IMR-90 (cell line): ENCODE measurements around the gene IL17C. TPM values are rescaled to one million over a fixed set of nuclear protein-coding genes. Genes with fewer than 3 reads are reported as not detected.

Source experiments
- ATAC-seq: fragments of 200-7000 bp; cut with Tn5 transposase; 2 replicates; pipeline ENCODE4 v1.9.1; 2020; ENCODE audit warnings: low read depth, mild to moderate bottlenecking, moderate library complexity
- BruUV-seq: library from RNA; stranded (reverse); fragments of 400-500 nt; replicated peaks from 2 replicates; lab custom pipeline; 2021; lab: Mats Ljungman, UMichigan
- CTCF ChIA-PET: fragments of 300-600 bp; formaldehyde crosslinking; extraction: SDS; loops from one replicate; lab custom pipeline; 2021; ENCODE audit warnings: antibody characterized with exemption; lab: Yijun Ruan, JAX
- POLR2A ChIA-PET: fragments of 300-600 bp; sonication (Branson Sonifier 250); formaldehyde crosslinking; loops from one replicate; lab custom pipeline; 2022; ENCODE audit warnings: antibody characterized with exemption; ENCODE audit not compliant: unreplicated experiment; lab: Charles Lee
- DNase-seq: peaks from one replicate; pipeline ENCODE4 v3.0.0; 2013
- H2AFZ ChIP-seq: replicated peaks from 2 replicates; pipeline ENCODE3; 2013; ENCODE audit warnings: low read length, mild to moderate bottlenecking; ENCODE audit not compliant: poor library complexity
- H2AK5ac ChIP-seq: 2 replicates; pipeline ENCODE4 v1.6.1; 2013; ENCODE audit warnings: low read depth, low read length, inconsistent platforms
- H2AK9ac ChIP-seq: replicated peaks from 2 replicates; pipeline ENCODE3; 2013; ENCODE audit warnings: mild to moderate bottlenecking, low read depth, low read length, moderate library complexity; ENCODE audit not compliant: poor library complexity
- H2BK120ac ChIP-seq: 2 replicates; pipeline ENCODE4 v1.6.1; 2013; ENCODE audit warnings: low read depth, low read length, inconsistent platforms
- H2BK15ac ChIP-seq: 3 replicates; pipeline ENCODE4 v1.6.1; 2013; ENCODE audit warnings: low read depth, low read length, inconsistent platforms
- H2BK20ac ChIP-seq: 2 replicates; pipeline ENCODE4 v1.6.1; 2013; ENCODE audit warnings: low read depth, mild to moderate bottlenecking, inconsistent platforms, low read length, moderate library complexity
- H2BK5ac ChIP-seq: 2 replicates; pipeline ENCODE4 v1.6.1; 2013; ENCODE audit warnings: mild to moderate bottlenecking, low read depth, low read length, inconsistent platforms; ENCODE audit not compliant: poor library complexity, severe bottlenecking
- H3K14ac ChIP-seq: replicated peaks from 2 replicates; pipeline ENCODE4 v1.6.1; 2013; ENCODE audit warnings: low read depth, low read length, inconsistent platforms
- H3K18ac ChIP-seq: 2 replicates; pipeline ENCODE4 v1.6.1; 2013; ENCODE audit warnings: low read depth, low read length, control low read depth
- H3K23ac ChIP-seq: 2 replicates; pipeline ENCODE4 v1.6.1; 2013; ENCODE audit warnings: low read depth, low read length, inconsistent platforms
- H3K27ac ChIP-seq: 2 replicates; pipeline ENCODE4 v1.5.1; 2013; ENCODE audit warnings: mild to moderate bottlenecking, control low read depth, low read length; ENCODE audit not compliant: insufficient read depth
- H3K27me3 ChIP-seq: 2 replicates; pipeline ENCODE4 v1.6.1; 2013; ENCODE audit warnings: low read length; ENCODE audit not compliant: control insufficient read depth, insufficient read depth
- H3K36me3 ChIP-seq: 2 replicates; pipeline ENCODE4 v1.6.1; 2013; ENCODE audit warnings: low read length, mixed read lengths; ENCODE audit not compliant: control insufficient read depth, insufficient read depth
- H3K4ac ChIP-seq: 2 replicates; pipeline ENCODE4 v1.6.1; 2013; ENCODE audit warnings: low read depth, low read length, inconsistent platforms
- H3K4me1 ChIP-seq: 2 replicates; pipeline ENCODE4 v1.6.1; 2013; ENCODE audit warnings: low read length, mixed read lengths; ENCODE audit not compliant: control insufficient read depth, insufficient read depth
- H3K4me2 ChIP-seq: 2 replicates; pipeline ENCODE4 v1.6.1; 2013; ENCODE audit warnings: low read depth, mild to moderate bottlenecking, control low read depth, low read length, moderate library complexity
- H3K4me3 ChIP-seq: 2 replicates; pipeline ENCODE4 v1.5.1; 2013; ENCODE audit warnings: low read depth, mild to moderate bottlenecking, control low read depth, low read length, moderate library complexity; ENCODE audit not compliant: insufficient read depth
- H3K56ac ChIP-seq: 2 replicates; pipeline ENCODE4 v1.6.1; 2013; ENCODE audit warnings: low read length, inconsistent platforms; ENCODE audit not compliant: insufficient read depth; ENCODE audit errors: extremely low read depth
- H3K79me1 ChIP-seq, 2 experiments: 2 replicates each; pipeline ENCODE4 v1.6.1; 2013; ENCODE audit warnings: low read length in 2 of 2, inconsistent platforms in 1 of 2, low read depth in 1 of 2
- H3K9ac ChIP-seq: 2 replicates; pipeline ENCODE4 v1.6.1; 2013; ENCODE audit warnings: low read depth, low read length, control low read depth
- H3K9me1 ChIP-seq: 2 replicates; pipeline ENCODE4 v1.6.1; 2013; ENCODE audit warnings: low read length, inconsistent platforms; ENCODE audit not compliant: insufficient read depth
- H3K9me3 ChIP-seq: 2 replicates; pipeline ENCODE4 v1.6.1; 2013; ENCODE audit warnings: low read length; ENCODE audit not compliant: control insufficient read depth, insufficient read depth
- H4K20me1 ChIP-seq: 2 replicates; pipeline ENCODE4 v1.6.1; 2013; ENCODE audit warnings: low read length, inconsistent platforms; ENCODE audit not compliant: insufficient read depth
- H4K5ac ChIP-seq: 2 replicates; pipeline ENCODE4 v1.6.1; 2013; ENCODE audit warnings: mild to moderate bottlenecking, low read depth, low read length, control low read depth
- H4K8ac ChIP-seq, 2 experiments: 2 replicates each; pipeline ENCODE4 v1.6.1; 2013; ENCODE audit warnings: low read depth in 2 of 2, low read length in 2 of 2, control low read depth in 1 of 2, inconsistent platforms in 1 of 2
- H4K91ac ChIP-seq: 2 replicates; pipeline ENCODE4 v1.6.1; 2013; ENCODE audit warnings: low read depth, low read length, inconsistent platforms; ENCODE audit not compliant: insufficient read depth
- BHLHE40 ChIP-seq: fragments of 150-350 bp; IDR thresholded peaks from 2 replicates; pipeline ENCODE4 v1.6.1; 2016; ENCODE audit warnings: mild to moderate bottlenecking, low read depth, low read length
- MAZ ChIP-seq: IDR thresholded peaks from 2 replicates; pipeline ENCODE4 v1.6.1; 2012; ENCODE audit warnings: low read depth, mild to moderate bottlenecking, low read length, improper control_type of control experiment, moderate library complexity, borderline replicate concordance
- RCOR1 ChIP-seq: IDR thresholded peaks from 2 replicates; pipeline ENCODE4 v1.6.1; 2012; ENCODE audit warnings: mild to moderate bottlenecking, low read length, improper control_type of control experiment; ENCODE audit not compliant: insufficient replicate concordance
- SMC3 ChIP-seq: fragments of 150-350 bp; IDR thresholded peaks from 2 replicates; pipeline ENCODE4 v1.6.1; 2016; ENCODE audit warnings: low read depth, mild to moderate bottlenecking, antibody characterized with exemption, low read length, moderate library complexity
- WGBS, 2 experiments: methylation state at CpG; one replicate each; pipeline versions ENCODE4 v1.1.5 to v1.1.7; 2013; ENCODE audit warnings: missing lambda C conversion rate in 2 of 2; ENCODE audit not compliant: insufficient read length in 1 of 2; ENCODE audit errors: extremely low coverage in 2 of 2; 5-methylcytosine and 5-hydroxymethylcytosine counted together
- dilution Hi-C: fragments of 300-500 bp; cut with HindIII; formaldehyde crosslinking; loops from one replicate; pipeline ENCODE4 v1.14.3; 2018; ENCODE audit warnings: low sequenced_read_pairs; ENCODE audit not compliant: unreplicated experiment
- in situ Hi-C: fragments of 300-500 bp; cut with MboI; formaldehyde crosslinking; loops from 3 replicates; pipeline ENCODE4 v1.14.3; 2019; ENCODE audit warnings: low sequenced_read_pairs, inconsistent platforms, mixed read lengths
- intact Hi-C: fragments of 100-400 bp; cut with micrococcal nuclease; formaldehyde crosslinking; loops from 2 replicates; pipeline ENCODE4 v1.10.0; 2022
- polyA plus RNA-seq, 3 experiments: library from polyadenylated mRNA; depleted of rRNA; stranded (reverse); fragments of >200 nt; gene quantifications; 2 replicates each; pipeline ENCODE4 v1.2.3, GENCODE V29; 2012; ENCODE audit warnings: low replicate concordance in 1 of 3
- total RNA-seq: library from RNA; depleted of rRNA; stranded (reverse); fragments of >200 nt; gene quantifications from 2 replicates; pipeline ENCODE4 v1.2.3, GENCODE V29; 2012
- TF ChIP-seq, protein P1 (sequence below): conservative IDR thresholded peaks from 2 replicates; pipeline ENCODE4 v1.5.1; 2012; ENCODE audit warnings: mild to moderate bottlenecking, low read depth, low read length, improper control_type of control experiment
- TF ChIP-seq, protein P2 (sequence below): fragments of 150-350 bp; IDR thresholded peaks from 2 replicates; pipeline ENCODE4 v1.6.1; 2017; ENCODE audit warnings: mild to moderate bottlenecking, antibody characterized with exemption, low read length, low read depth
- TF ChIP-seq, protein P3 (sequence below): fragments of 150-350 bp; IDR thresholded peaks from 2 replicates; pipeline ENCODE4 v1.6.1; 2016; ENCODE audit warnings: low read depth, mild to moderate bottlenecking, low read length, moderate library complexity, borderline replicate concordance

Gene IL17C
- total and polyA plus RNA-seq, 2 of the 4 experiments (the other 2 are of a cell fraction): 0.09 TPM; not detected in 1

DNA sequence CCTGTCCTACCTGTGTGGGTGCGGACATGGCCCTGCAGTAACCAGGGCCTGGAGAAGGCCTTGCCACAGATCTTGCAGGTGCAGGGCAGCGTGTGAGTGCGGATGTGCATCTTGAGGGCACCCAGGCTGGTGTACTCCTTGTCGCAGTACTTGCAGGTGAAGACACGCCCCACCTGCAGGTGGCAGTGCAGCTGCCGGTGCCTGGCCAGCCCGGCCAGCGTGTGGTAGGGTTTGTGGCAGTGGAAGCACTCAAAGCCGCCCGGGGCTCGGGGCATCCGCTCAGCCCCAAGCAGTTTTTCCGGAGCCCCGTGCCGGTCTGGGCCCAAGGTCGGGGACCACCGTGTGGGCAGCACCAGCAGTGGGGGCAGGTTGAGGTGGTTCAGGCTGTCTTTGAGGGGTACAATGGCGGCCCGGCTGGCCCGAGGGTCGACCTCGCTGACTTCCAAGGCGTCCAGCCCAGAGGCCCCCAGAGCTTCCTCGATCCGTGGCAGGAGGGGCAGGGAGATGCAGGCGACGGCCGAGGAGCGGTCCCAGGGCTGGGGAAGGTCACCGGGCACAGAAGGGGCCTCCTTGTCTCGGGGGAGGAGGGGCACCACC is 42.8 kb downstream of the IL17C start:
- no peak overlapping the region for H2BK5ac ChIP-seq
- POLR2A ChIA-PET: no interaction called here

More for the DNA sequence above, 42.8 kb downstream of the IL17C start:
- peak overlapping the region; percentile 50 for H2AK9ac ChIP-seq
- H4K5ac ChIP-seq: no peak overlapping the region
- H3K56ac ChIP-seq: no peak overlapping the region
- peaks cover 6% of the 10 kb centered on the region; the same call in 1 of the 2 replicates for H3K27me3 ChIP-seq
- no peak overlapping the region for H3K14ac ChIP-seq
- H3K79me1 ChIP-seq: no peaks in the 10 kb centered on the region
- dilution Hi-C loops (no loop called here), intact Hi-C loops (no loop called here), in situ Hi-C loops (no loop called here)
- no peak overlapping the region for H3K4me2 ChIP-seq
- BruUV-seq: no TSS peak
- no peak overlapping the region for H2BK15ac ChIP-seq
- H2BK20ac ChIP-seq: no peak overlapping the region
- H2AK5ac ChIP-seq: no peak overlapping the region
- no peak overlapping the region for H4K8ac ChIP-seq
- CTCF ChIA-PET: no interaction called here
- DNase-seq (no peak), ATAC-seq (no peak)
- no peak for TF ChIP-seq RCOR1
- TF ChIP-seq, protein P1, sequence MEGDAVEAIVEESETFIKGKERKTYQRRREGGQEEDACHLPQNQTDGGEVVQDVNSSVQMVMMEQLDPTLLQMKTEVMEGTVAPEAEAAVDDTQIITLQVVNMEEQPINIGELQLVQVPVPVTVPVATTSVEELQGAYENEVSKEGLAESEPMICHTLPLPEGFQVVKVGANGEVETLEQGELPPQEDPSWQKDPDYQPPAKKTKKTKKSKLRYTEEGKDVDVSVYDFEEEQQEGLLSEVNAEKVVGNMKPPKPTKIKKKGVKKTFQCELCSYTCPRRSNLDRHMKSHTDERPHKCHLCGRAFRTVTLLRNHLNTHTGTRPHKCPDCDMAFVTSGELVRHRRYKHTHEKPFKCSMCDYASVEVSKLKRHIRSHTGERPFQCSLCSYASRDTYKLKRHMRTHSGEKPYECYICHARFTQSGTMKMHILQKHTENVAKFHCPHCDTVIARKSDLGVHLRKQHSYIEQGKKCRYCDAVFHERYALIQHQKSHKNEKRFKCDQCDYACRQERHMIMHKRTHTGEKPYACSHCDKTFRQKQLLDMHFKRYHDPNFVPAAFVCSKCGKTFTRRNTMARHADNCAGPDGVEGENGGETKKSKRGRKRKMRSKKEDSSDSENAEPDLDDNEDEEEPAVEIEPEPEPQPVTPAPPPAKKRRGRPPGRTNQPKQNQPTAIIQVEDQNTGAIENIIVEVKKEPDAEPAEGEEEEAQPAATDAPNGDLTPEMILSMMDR: no peak
- TF ChIP-seq MAZ: no peak
- no peak for TF ChIP-seq BHLHE40
- TF ChIP-seq, protein P2, sequence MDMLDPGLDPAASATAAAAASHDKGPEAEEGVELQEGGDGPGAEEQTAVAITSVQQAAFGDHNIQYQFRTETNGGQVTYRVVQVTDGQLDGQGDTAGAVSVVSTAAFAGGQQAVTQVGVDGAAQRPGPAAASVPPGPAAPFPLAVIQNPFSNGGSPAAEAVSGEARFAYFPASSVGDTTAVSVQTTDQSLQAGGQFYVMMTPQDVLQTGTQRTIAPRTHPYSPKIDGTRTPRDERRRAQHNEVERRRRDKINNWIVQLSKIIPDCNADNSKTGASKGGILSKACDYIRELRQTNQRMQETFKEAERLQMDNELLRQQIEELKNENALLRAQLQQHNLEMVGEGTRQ: no peak
- TF ChIP-seq, protein P3, sequence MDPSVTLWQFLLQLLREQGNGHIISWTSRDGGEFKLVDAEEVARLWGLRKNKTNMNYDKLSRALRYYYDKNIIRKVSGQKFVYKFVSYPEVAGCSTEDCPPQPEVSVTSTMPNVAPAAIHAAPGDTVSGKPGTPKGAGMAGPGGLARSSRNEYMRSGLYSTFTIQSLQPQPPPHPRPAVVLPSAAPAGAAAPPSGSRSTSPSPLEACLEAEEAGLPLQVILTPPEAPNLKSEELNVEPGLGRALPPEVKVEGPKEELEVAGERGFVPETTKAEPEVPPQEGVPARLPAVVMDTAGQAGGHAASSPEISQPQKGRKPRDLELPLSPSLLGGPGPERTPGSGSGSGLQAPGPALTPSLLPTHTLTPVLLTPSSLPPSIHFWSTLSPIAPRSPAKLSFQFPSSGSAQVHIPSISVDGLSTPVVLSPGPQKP: no peak
- TF ChIP-seq SMC3: no peak
- no peaks in the 10 kb centered on the region; the same call in 1 of the 2 replicates for H3K36me3 ChIP-seq
- no peaks in the 10 kb centered on the region for H3K9me1 ChIP-seq
- no peaks in the 10 kb centered on the region for H3K9me3 ChIP-seq
- H4K91ac ChIP-seq: no peak overlapping the region
- H2BK120ac ChIP-seq: no peak overlapping the region
- no peak overlapping the region for H3K9ac ChIP-seq
- H3K23ac ChIP-seq: no peak overlapping the region
- no peak overlapping the region for H3K27ac ChIP-seq
- 73% methylated on average over 5 of the region's 31 CpGs; no CpG with 5 or more reads in 1 of the 2 experiments for WGBS, 2 experiments
- no peak overlapping the region for H3K4ac ChIP-seq
- peaks cover 7% of the 10 kb centered on the region; the same call in 1 of the 2 replicates for H3K4me1 ChIP-seq
- H4K20me1 ChIP-seq: 0 out of 2 replicates have a peak, but pooled peaks cover 9% of the 10 kb centered on the region
- no peak overlapping the region for H3K18ac ChIP-seq
- no peak overlapping the region for H3K4me3 ChIP-seq
- peak overlapping the region; percentile 14 for H2AFZ ChIP-seq
